Parathyroid adenoma (tissue), 2 donors: Measurements from ENCODE around the gene TMEM131.
"Not testable (repeated sequence)": the region's sequence is repeated elsewhere in the genome, so short reads cannot be mapped to it uniquely, and the experiment has no call there.

Source experiments
- H2AFZ ChIP-seq: fragments of 300-600 bp; sonication (generic); one replicate; pipeline ENCODE4 v1.7.0; 2017; ENCODE audit warnings: antibody characterized with exemption, mild to moderate bottlenecking
- H3K27ac ChIP-seq: fragments of 300-600 bp; sonication (generic); one replicate; pipeline ENCODE4 v1.7.0; 2017
- H3K27me3 ChIP-seq: fragments of 300-600 bp; sonication (generic); one replicate; pipeline ENCODE4 v1.7.0; 2017; ENCODE audit warnings: low read length; ENCODE audit not compliant: control insufficient read depth, insufficient read depth
- H3K36me3 ChIP-seq: fragments of 300-600 bp; sonication (generic); one replicate; pipeline ENCODE4 v1.7.0; 2017; ENCODE audit warnings: low read length; ENCODE audit not compliant: control insufficient read depth, insufficient read depth
- H3K4me1 ChIP-seq: fragments of 300-600 bp; sonication (generic); one replicate; pipeline ENCODE4 v1.7.0; 2017; ENCODE audit warnings: control low read depth
- H3K4me2 ChIP-seq: fragments of 300-600 bp; sonication (generic); one replicate; pipeline ENCODE4 v1.7.0; 2017; ENCODE audit warnings: low read length
- H3K4me3 ChIP-seq: fragments of 300-600 bp; sonication (generic); one replicate; pipeline ENCODE4 v1.7.0; 2017; ENCODE audit warnings: low read depth, low read length
- H3K79me2 ChIP-seq: fragments of 300-600 bp; sonication (generic); one replicate; pipeline ENCODE4 v1.7.0; 2017; ENCODE audit warnings: control low read depth
- H3K9ac ChIP-seq: fragments of 300-600 bp; sonication (generic); one replicate; pipeline ENCODE4 v1.7.0; 2017; ENCODE audit warnings: mild to moderate bottlenecking
- H3K9me3 ChIP-seq: fragments of 300-600 bp; sonication (generic); one replicate; pipeline ENCODE4 v1.7.0; 2017; ENCODE audit warnings: low read length; ENCODE audit not compliant: control insufficient read depth
- CTCF ChIP-seq: fragments of 300-600 bp; sonication (generic); IDR thresholded peaks from one replicate; pipeline ENCODE4 v1.7.0; 2017; ENCODE audit warnings: antibody characterized with exemption, mild to moderate bottlenecking
- donor health status: primary hyperparathyroidism.

Gene TMEM131

DNA sequence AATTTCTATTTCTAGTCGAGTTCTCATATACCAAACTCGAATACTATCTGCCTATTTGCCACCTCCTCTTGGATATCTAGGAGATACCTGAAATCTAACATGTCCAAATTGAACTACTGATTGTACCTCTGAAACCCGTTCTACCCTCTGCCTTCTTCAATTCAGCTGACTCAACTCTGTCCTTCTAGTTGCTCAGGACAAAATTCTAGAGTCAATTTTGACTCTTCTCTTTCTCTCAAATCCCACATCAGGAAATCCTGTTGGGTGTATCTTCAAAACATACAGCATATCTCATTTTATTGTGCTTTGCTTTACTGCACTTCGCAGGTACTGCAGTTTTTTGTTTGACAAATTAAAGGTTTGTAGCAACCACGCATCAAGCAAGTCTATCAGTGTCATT, 144.6 kb downstream of the TMEM131 start:
- H3K9ac ChIP-seq = no peak overlapping the region
- H3K27ac ChIP-seq = peak overlapping the region; percentile 62
- no peak overlapping the region for H3K4me3 ChIP-seq
- H3K4me1 ChIP-seq = peaks cover 44% of the 10 kb centered on the region
- no peak overlapping the region for H2AFZ ChIP-seq
- no peaks in the 10 kb centered on the region for H3K27me3 ChIP-seq
- H3K36me3 ChIP-seq = no peaks in the 10 kb centered on the region
- no peaks in the 10 kb centered on the region for H3K9me3 ChIP-seq
- TF ChIP-seq CTCF = no peak
- peak overlapping the region; percentile 51 for H3K4me2 ChIP-seq
- no peaks in the 10 kb centered on the region for H3K79me2 ChIP-seq

DNA sequence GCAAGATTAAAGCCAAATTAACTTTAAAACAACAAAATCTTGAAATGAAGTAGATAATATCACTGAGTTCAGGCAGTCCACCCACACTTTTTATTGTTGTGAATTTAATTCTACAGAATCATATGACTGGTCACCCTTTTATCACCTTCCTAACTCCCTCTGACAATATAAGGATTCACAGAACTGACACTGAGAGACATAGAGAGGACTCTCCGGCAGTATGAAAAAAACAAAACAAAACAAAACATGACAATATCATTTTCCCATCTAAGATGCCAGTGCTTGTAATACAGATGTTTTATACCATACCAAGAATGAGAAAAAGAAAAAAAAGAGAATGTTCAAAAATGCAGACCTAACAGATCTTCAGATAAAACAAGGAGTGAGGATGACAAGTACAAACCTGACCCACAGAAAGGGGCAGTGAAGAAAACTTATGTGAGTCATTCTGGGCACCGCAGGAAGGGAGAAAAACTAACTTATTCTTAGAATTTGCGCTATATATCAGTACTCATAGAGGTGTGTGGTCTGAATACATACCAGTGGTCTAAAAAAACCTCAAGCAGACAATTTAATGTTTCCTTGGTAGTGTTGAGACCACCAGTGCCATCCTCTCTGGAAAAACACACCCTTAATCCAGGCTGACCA, 145.7 kb downstream of the TMEM131 start:
- Histone ChIP-seq H3K9me3 (no peaks in the 10 kb centered on the region), H3K27me3 (no peaks in the 10 kb centered on the region), H2AFZ (no peak overlapping the region), H3K79me2 (peaks cover 2% of the 10 kb centered on the region), H3K9ac (no peak overlapping the region), H3K4me1 (peaks cover 40% of the 10 kb centered on the region), H3K27ac (peak overlapping the region; percentile 62), H3K4me3 (peak overlapping the region; percentile 20), H3K36me3 (no peaks in the 10 kb centered on the region), H3K4me2 (peak overlapping the region; percentile 51)
- no peak for TF ChIP-seq CTCF

GRCh38 chr2:97848306-97848705, 147.4 kb downstream of the TMEM131 start:
- H2AFZ ChIP-seq = no peak overlapping the region
- H3K79me2 ChIP-seq = peaks cover 2% of the 10 kb centered on the region
- H3K4me2 ChIP-seq = no peak overlapping the region
- H3K4me3 ChIP-seq = no peak overlapping the region
- TF ChIP-seq CTCF = no peak
- H3K27me3 ChIP-seq = no peaks in the 10 kb centered on the region
- H3K27ac ChIP-seq = no peak overlapping the region
- no peak overlapping the region for H3K9ac ChIP-seq
- no peaks in the 10 kb centered on the region for H3K36me3 ChIP-seq
- H3K4me1 ChIP-seq = peaks cover 32% of the 10 kb centered on the region
- H3K9me3 ChIP-seq = no peaks in the 10 kb centered on the region

GRCh38 chr2:97846716-97847115, 149.0 kb downstream of the TMEM131 start:
- not testable (repeated sequence) for H3K9ac ChIP-seq, H3K27ac ChIP-seq, H2AFZ ChIP-seq, H3K4me2 ChIP-seq, H3K27me3 ChIP-seq, H3K9me3 ChIP-seq, H3K4me3 ChIP-seq, H3K79me2 ChIP-seq, H3K36me3 ChIP-seq
- H3K4me1 ChIP-seq = peaks cover 25% of the 10 kb centered on the region

GRCh38 chr2:97845818-97846217, 149.9 kb downstream of the TMEM131 start:
- no peak for TF ChIP-seq CTCF
- Histone ChIP-seq H3K4me2 (no peak overlapping the region), H3K36me3 (no peaks in the 10 kb centered on the region), H2AFZ (no peak overlapping the region), H3K4me1 (peaks cover 18% of the 10 kb centered on the region), H3K4me3 (no peak overlapping the region), H3K9ac (no peak overlapping the region), H3K79me2 (peaks cover 4% of the 10 kb centered on the region), H3K27ac (no peak overlapping the region), H3K27me3 (no peaks in the 10 kb centered on the region), H3K9me3 (no peaks in the 10 kb centered on the region)
